Measurements from ENCODE around the gene EYS. TPM values are rescaled to one million over a fixed set of nuclear protein-coding genes. Genes with fewer than 3 reads are reported as not detected.

The EYS gene
- total and polyA plus RNA-seq, 2 of the 8 experiments (the other 6 are each of a cell fraction or from before 2014, with no cell fraction given): 0.05 to 0.13 TPM

GRCh38 chr6:63685446-63686379 is 2021.3 kb downstream of the EYS start:
- Histone ChIP-seq H2BK120ac (replicated peaks; ENCODE audit: low read depth, low read length) (no peak overlapping the region), H3K36me3 (ENCODE audit: control insufficient read depth in 2 of 4, insufficient read depth in 4 of 4, low read length in 3 of 4) (peaks cover 2 to 30% (median 16%) of the 10 kb centered on the region in 4 experiments; a peak in 7 of 8 replicates), H2AFZ (ENCODE audit: low read length) (no peak overlapping the region), H3K27ac (ENCODE audit: low read depth, low read length) (no peak overlapping the region), H3K79me1 (ENCODE audit: low read depth, low read length) (no peaks in the 10 kb centered on the region), H3K27me3 (replicated peaks in 1 of 4; ENCODE audit: control insufficient read depth in 3 of 4, extremely low read depth in 1 of 4, insufficient read depth in 3 of 4, low read length in 3 of 4) (no peaks in the 10 kb centered on the region), H3K9me3 (ENCODE audit: insufficient read depth in 2 of 2, low read depth in 1 of 2, low read length in 1 of 2) (peaks cover 2 to 4% of the 10 kb centered on the region in 2 experiments; a peak in 2 of 4 replicates), H3K23me2 (ENCODE audit: low read depth, low read length) (no peaks in the 10 kb centered on the region), H2BK5ac (ENCODE audit: low read depth, low read length) (no peak overlapping the region), H3K14ac (ENCODE audit: insufficient read length) (no peak overlapping the region), H3K4me2 (ENCODE audit: insufficient read depth in 1 of 2, low read depth in 2 of 2, low read length in 2 of 2) (no peak overlapping the region), H2AK5ac (ENCODE audit: low read depth, low read length) (no peak overlapping the region), H2BK15ac (ENCODE audit: low read length) (no peak overlapping the region), H3K18ac (ENCODE audit: extremely low read depth, low read length) (no peak overlapping the region), H3K9ac (replicated peaks in 1 of 4; ENCODE audit: extremely low read depth in 1 of 4, low read depth in 3 of 4, low read length in 3 of 4) (no peak overlapping the region), H4K5ac (ENCODE audit: insufficient read length, low read depth, low read length) (no peak overlapping the region), H2BK12ac (ENCODE audit: low read depth, low read length) (no peak overlapping the region), H4K8ac (ENCODE audit: extremely low read depth, insufficient read depth, low read length) (no peak overlapping the region), H3K4me3 (ENCODE audit: extremely low read depth in 1 of 4, insufficient read depth in 2 of 4, low read depth in 3 of 4, low read length in 4 of 4) (no peak overlapping the region), H4K20me1 (replicated peaks in 1 of 2; ENCODE audit: control insufficient read depth in 1 of 2, insufficient read depth in 2 of 2, low read length in 2 of 2) (peaks cover 0 to 4% of the 10 kb centered on the region in 2 experiments), H2BK20ac (ENCODE audit: low read length) (no peak overlapping the region), H3K56ac (replicated peaks; ENCODE audit: insufficient read length, low read depth, low read length) (no peak overlapping the region), H3K4ac (replicated peaks; ENCODE audit: insufficient read length, low read depth, low read length) (no peak overlapping the region), H3K4me1 (replicated peaks in 1 of 4; ENCODE audit: control insufficient read depth in 3 of 4, insufficient read depth in 4 of 4, low read length in 3 of 4) (no peaks in the 10 kb centered on the region), H3K23ac (ENCODE audit: insufficient read length) (no peak overlapping the region), H3K79me2 (ENCODE audit: control insufficient read depth in 1 of 2, insufficient read depth in 2 of 2, low read length in 2 of 2) (peaks cover 0 to 57% of the 10 kb centered on the region in 2 experiments; a peak in 2 of 4 replicates), H4K91ac (replicated peaks; ENCODE audit: insufficient read length, low read length) (no peak overlapping the region)
- ChIA-PET POLR2A (ENCODE audit: partially characterized antibody) (interaction anchor here (0.8 to 2.0 kb wide), 3 partner anchors 30 to 50 kb away, joined by 3 to 4 read pairs (median 3); partner anchors contain the start of gene PHF3), CTCF (ENCODE audit: partially characterized antibody) (interaction anchor here (1.0 to 1.4 kb wide), 3 partner anchors 9 to 89 kb away, joined by 3 read pairs; no protein-coding TSS in a partner anchor)
- 95% methylated on average over 4 of the region's 4 CpGs; no CpG with 5 or more reads in 1 of the 2 experiments for WGBS, 2 experiments (ENCODE audit: extremely low coverage in 1 of 2, insufficient coverage in 1 of 2, insufficient read length in 1 of 2, insufficient replicate concordance in 2 of 2, low coverage in 1 of 2, low lambda C conversion rate in 2 of 2, missing lambda C conversion rate in 1 of 2)
- no peak for DNase-seq (ENCODE audit: low read depth in 1 of 2, low spot score in 2 of 2)
- no peak for FAIRE-seq
- TF ChIP-seq ZNF274 (IDR thresholded peaks at IDR 0.05; ENCODE audit: borderline replicate concordance, extremely low read depth, low read length) (no peak), TEAD4 (IDR thresholded peaks at IDR 0.05; ENCODE audit: low read depth, low read length) (no peak), TCF12 (IDR thresholded peaks at IDR 0.05; ENCODE audit: low read depth, low read length) (no peak), ATF3 (IDR thresholded peaks at IDR 0.05; ENCODE audit: insufficient read depth, low read depth, low read length) (no peak), CTCF (IDR thresholded peaks at IDR 0.05; ENCODE audit: control extremely low read depth in 1 of 3, insufficient read depth in 1 of 3, low read depth in 1 of 3, low read length in 3 of 3) (no peak), CBX8 (IDR thresholded peaks at IDR 0.05; ENCODE audit: borderline replicate concordance, low read depth, low read length) (no peak), JUN (IDR thresholded peaks at IDR 0.05; ENCODE audit: low read depth, low read length) (no peak), SP4 (IDR thresholded peaks at IDR 0.05; ENCODE audit: low read length) (no peak), JUND (IDR thresholded peaks at IDR 0.05; ENCODE audit: low read length) (no peak)

Measured in H1 (cell line).